Measurements from ENCODE around the gene PCID2. TPM values are rescaled to one million over a fixed set of nuclear protein-coding genes. Genes with fewer than 3 reads are reported as not detected.

The PCID2 gene
- total and polyA plus RNA-seq, 2 of the 13 experiments (the other 11 are each of a cell fraction or from before 2014, with no cell fraction given), result 65.0 to 111 TPM

DNA sequence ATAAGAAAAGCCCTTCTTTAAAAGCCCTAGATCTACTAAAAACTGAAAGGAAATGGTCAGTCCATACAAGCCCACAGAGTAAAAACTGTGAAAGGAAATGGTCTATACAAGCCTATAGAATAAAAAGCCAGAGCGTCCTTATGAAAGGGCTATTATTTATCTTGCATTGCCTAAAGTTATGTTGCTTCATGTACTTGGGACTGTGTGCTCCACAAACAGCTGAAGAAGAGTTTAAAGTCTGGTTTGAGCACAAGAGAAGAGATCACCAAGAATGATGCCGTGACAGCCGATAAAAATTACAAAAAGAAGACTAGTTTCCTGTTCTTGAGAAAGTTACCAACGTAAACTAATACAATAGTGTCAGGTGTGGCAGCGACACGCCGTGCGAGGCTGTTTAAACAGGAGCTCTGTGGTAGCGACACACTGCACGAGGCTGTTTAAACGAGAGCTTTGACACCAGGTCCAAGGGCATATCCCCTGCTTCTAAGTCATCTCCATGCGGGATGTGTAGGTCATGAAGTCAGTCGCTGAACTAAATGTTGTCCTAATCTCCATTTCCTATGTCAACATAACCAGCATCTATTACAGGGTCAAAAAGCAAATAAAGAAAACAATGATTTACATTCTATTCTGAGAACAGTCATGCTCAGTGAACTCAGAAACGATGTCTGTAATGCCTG lies 24.9 kb downstream of the PCID2 start (continued):
- no peak for TF ChIP-seq NFAT5 (CRISPR knock-in tag; IDR thresholded peaks at IDR 0.05)
- 0 out of 2 replicates have a peak, but pooled peaks have one; percentile 24 for TF ChIP-seq HHEX (CRISPR knock-in tag; IDR thresholded peaks at IDR 0.05)
- TF ChIP-seq, protein P1, sequence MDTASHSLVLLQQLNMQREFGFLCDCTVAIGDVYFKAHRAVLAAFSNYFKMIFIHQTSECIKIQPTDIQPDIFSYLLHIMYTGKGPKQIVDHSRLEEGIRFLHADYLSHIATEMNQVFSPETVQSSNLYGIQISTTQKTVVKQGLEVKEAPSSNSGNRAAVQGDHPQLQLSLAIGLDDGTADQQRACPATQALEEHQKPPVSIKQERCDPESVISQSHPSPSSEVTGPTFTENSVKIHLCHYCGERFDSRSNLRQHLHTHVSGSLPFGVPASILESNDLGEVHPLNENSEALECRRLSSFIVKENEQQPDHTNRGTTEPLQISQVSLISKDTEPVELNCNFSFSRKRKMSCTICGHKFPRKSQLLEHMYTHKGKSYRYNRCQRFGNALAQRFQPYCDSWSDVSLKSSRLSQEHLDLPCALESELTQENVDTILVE (CRISPR knock-in tag; IDR thresholded peaks at IDR 0.05), result peak; percentile 37; the same call in 1 of the 2 replicates
- TF ChIP-seq, protein P2, sequence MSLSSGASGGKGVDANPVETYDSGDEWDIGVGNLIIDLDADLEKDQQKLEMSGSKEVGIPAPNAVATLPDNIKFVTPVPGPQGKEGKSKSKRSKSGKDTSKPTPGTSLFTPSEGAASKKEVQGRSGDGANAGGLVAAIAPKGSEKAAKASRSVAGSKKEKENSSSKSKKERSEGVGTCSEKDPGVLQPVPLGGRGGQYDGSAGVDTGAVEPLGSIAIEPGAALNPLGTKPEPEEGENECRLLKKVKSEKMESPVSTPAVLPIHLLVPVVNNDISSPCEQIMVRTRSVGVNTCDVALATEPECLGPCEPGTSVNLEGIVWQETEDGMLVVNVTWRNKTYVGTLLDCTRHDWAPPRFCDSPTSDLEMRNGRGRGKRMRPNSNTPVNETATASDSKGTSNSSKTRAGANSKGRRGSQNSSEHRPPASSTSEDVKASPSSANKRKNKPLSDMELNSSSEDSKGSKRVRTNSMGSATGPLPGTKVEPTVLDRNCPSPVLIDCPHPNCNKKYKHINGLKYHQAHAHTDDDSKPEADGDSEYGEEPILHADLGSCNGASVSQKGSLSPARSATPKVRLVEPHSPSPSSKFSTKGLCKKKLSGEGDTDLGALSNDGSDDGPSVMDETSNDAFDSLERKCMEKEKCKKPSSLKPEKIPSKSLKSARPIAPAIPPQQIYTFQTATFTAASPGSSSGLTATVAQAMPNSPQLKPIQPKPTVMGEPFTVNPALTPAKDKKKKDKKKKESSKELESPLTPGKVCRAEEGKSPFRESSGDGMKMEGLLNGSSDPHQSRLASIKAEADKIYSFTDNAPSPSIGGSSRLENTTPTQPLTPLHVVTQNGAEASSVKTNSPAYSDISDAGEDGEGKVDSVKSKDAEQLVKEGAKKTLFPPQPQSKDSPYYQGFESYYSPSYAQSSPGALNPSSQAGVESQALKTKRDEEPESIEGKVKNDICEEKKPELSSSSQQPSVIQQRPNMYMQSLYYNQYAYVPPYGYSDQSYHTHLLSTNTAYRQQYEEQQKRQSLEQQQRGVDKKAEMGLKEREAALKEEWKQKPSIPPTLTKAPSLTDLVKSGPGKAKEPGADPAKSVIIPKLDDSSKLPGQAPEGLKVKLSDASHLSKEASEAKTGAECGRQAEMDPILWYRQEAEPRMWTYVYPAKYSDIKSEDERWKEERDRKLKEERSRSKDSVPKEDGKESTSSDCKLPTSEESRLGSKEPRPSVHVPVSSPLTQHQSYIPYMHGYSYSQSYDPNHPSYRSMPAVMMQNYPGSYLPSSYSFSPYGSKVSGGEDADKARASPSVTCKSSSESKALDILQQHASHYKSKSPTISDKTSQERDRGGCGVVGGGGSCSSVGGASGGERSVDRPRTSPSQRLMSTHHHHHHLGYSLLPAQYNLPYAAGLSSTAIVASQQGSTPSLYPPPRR (CRISPR knock-in tag; IDR thresholded peaks at IDR 0.05; ENCODE audit: borderline replicate concordance), result peak; percentile 90
- no peak for TF ChIP-seq ZNF44 (CRISPR knock-in tag; IDR thresholded peaks at IDR 0.05)
- no peak for TF ChIP-seq KDM5B (CRISPR knock-in tag; IDR thresholded peaks at IDR 0.05; ENCODE audit: borderline replicate concordance)
- no peak for TF ChIP-seq HCFC1 (IDR thresholded peaks at IDR 0.05; ENCODE audit: low read depth, low read length)
- TF ChIP-seq HOXA7 (CRISPR knock-in tag; IDR thresholded peaks at IDR 0.05), result no peak
- no peak for TF ChIP-seq NFKB2 (CRISPR knock-in tag; IDR thresholded peaks at IDR 0.05; ENCODE audit: borderline replicate concordance)
- TF ChIP-seq ZSCAN20 (CRISPR knock-in tag; IDR thresholded peaks at IDR 0.05; ENCODE audit: borderline replicate concordance), result no peak
- TF ChIP-seq DR1 (CRISPR knock-in tag; IDR thresholded peaks at IDR 0.05), result no peak
- no peak for TF ChIP-seq CHD4 (IDR thresholded peaks at IDR 0.05; ENCODE audit: borderline replicate concordance, low read length)
- TF ChIP-seq ZNF460 (CRISPR knock-in tag; IDR thresholded peaks at IDR 0.05; ENCODE audit: borderline replicate concordance), result no peak
- no peak for TF ChIP-seq BRCA1 (CRISPR knock-in tag; IDR thresholded peaks at IDR 0.05)
- peak; percentile 81; the same call in 1 of the 2 replicates for TF ChIP-seq CEBPB (IDR thresholded peaks at IDR 0.05; ENCODE audit: borderline replicate concordance, low read depth, low read length)
- TF ChIP-seq NFYC (CRISPR knock-in tag; IDR thresholded peaks at IDR 0.05), result no peak
- TF ChIP-seq PLRG1 (conservative IDR thresholded peaks at IDR 0.05), result no peak
- TF ChIP-seq, protein P3, sequence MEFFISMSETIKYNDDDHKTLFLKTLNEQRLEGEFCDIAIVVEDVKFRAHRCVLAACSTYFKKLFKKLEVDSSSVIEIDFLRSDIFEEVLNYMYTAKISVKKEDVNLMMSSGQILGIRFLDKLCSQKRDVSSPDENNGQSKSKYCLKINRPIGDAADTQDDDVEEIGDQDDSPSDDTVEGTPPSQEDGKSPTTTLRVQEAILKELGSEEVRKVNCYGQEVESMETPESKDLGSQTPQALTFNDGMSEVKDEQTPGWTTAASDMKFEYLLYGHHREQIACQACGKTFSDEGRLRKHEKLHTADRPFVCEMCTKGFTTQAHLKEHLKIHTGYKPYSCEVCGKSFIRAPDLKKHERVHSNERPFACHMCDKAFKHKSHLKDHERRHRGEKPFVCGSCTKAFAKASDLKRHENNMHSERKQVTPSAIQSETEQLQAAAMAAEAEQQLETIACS (CRISPR knock-in tag; IDR thresholded peaks at IDR 0.05), result no peak

All from HepG2 (cell line).